ELF-1 (cell line): ENCODE data around the gene MAGEA9.
A peak's percentile ranks its signal among the peaks of the same experiment; 100 is the strongest.
"Not testable (repeated sequence)": the region's sequence is repeated elsewhere in the genome, so short reads cannot be mapped to it uniquely, and the experiment has no call there.

ENCODE experiments used
- DNase-seq: peaks from one replicate; pipeline ENCODE4 v3.0.0-alpha.2; 2016; ENCODE audit warnings: low read depth, low spot score

MAGEA9 gene

GRCh38 chrX:149807747-149808458, 26.2 kb downstream of the MAGEA9 start:
- no peak for DNase-seq

- no peak for DNase-seq
Measured at GRCh38 chrX:149818652-149819051, 36.9 kb downstream of the MAGEA9 start.

DNA sequence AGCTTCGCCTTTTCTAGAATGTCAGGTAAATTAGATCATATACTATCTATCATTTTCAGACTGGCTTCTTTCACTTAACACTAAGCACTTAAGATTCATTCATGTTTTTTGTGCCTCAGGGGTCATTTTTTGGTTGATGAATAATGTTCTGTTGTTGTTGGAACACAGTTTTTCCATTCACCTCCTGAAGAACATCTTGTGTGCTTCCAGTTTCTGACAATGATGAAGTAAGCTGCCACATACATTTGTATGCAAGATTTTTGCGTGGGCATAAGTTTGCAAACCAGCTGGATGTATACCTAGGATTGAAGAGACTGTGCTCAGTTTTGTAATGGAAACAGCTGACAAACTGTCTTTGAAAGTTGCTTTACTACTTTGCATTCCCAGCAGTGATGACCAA, 37.6 kb downstream of the MAGEA9 start:
- DNase-seq, result no peak

DNA sequence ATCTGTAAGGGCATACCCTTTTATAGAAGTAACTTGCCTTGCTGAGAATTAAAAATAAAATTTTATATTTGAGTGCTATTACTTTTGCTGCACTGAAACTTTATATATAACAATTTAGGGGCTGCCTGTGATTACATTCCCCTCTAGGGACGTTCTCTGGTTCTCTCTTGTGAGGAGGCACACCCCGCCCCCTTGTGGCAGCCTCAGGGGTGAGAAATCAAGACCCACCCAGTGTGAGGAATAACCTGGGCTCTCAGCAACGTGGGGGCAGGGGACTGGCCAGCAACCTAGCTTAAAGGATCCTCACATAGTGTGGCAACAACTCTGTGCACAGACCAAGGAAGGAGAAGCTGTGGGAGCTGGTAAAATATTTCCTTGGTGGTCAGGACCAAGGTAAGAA, 43.7 kb downstream of the MAGEA9 start:
- DNase-seq, result peak; percentile 54

- DNase-seq, result no peak
Measured at GRCh38 chrX:149827254-149827653, 45.5 kb downstream of the MAGEA9 start.

DNA sequence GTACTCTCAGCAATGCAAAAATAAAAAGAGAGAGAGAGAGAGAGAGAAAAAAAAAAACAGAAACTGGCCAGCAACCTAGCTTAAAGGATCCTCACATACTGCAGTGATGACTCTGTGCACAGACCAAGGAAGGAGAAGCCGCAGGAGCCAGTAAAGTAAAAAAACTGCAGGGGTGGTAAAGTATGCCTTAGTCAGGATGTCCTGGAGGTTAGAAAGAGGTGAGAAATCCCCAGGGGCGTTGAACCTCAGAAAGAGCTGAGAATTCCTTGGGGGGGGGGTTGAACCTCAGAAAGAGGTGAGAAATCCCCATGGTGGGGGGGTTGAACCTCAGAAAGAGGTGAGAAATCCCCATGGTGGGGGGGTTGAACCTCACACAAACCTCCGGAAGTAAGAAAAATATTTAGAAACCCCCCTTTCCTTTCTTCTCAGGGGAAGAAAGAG, 48.0 kb downstream of the MAGEA9 start:
- peak; percentile 77 for DNase-seq

DNA sequence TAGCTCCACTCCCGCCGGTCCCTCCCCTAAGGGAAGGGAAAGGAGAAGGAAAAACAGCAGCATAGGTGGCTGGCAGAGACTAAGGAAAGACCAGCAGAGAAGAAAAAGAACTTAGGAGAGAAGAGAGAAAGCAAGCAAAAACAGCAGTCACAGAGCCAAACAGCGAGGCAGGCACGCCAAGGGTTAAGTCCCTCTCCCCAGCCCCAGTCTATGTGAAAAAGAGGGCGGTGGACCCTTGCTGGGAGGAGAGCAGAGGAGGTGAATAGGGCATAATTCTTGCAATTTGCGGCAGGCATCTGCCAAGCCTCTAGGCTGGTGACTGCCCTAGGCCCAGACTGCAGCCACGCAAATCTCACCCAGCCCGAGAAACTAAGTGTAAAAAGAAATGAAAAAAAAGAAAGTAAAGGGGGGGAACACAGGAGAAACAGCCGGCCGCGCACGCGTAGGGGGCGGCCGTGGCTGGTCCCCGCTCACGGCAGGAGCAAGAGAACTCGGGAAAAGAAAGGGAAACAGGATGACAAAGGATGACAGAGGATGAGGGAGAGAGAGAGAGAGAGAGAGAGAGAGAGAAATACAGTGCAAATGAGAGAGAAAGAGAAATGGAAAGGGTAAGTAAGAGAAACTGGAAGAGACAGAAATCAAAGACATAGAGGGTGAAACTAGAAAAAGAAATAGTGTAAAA, 48.6 kb downstream of the MAGEA9 start:
- DNase-seq, result peak; percentile 88

DNA sequence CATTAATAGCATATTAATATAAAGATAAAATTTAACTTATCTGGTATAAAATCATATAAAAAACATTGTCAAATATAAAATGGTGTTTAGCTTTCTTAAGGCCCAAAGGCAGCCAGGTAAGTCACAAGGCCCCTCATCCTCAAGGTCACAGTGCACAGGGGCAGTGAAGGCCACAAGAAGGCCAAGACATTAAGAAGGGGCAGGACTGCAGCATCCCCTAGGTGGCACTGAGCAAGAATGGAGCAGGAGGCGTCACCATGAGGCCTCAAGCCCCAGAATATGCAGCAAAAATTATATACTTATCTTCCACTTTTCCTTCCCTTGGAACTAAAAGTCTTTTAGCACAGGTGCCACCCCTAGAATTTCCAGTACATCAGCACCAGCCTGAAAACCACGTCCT, 49.7 kb downstream of the MAGEA9 start:
- no peak for DNase-seq

DNA sequence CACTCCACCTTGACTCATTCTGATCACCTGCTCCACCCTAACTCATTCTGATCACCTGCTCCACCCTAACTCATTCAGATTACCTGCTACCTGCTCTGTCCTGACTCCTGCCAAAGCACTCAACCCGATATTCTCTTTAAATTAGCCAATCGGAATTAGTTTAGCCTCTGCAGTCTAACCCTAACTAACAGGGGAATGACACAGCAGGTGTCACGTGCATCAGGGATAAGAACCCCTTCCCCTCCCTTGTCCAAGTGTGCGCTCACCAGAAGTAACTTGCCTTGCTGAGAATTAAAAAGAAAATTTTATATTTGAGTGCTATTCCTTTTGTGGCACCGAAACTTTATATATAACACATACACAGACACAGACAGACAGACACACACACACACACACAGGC, 55.0 kb downstream of the MAGEA9 start:
- DNase-seq, result not testable (repeated sequence)

GRCh38 chrX:149837167-149837566, 55.4 kb downstream of the MAGEA9 start:
- no peak for DNase-seq
